Endothelial cell of umbilical vein (primary cell): ENCODE data around the gene ABI3BP. TPM values are rescaled to one million over a fixed set of nuclear protein-coding genes. Genes with fewer than 3 reads are reported as not detected.

Source experiments
- BruUV-seq: library from RNA; stranded (reverse); fragments of 400-500 nt; replicated peaks from 2 replicates; lab custom pipeline; 2021; lab: Mats Ljungman, UMichigan
- CTCF ChIA-PET: fragments of 300-600, 350-600 bp; sonication (Branson Sonifier 250); formaldehyde crosslinking; loops from one replicate; lab custom pipeline; 2021; ENCODE audit warnings: antibody characterized with exemption, inconsistent platforms; lab: Charles Lee
- POLR2A ChIA-PET: fragments of 300-600, 350-600 bp; sonication (Branson Sonifier 250); formaldehyde crosslinking; loops from one replicate; lab custom pipeline; 2021; ENCODE audit warnings: antibody characterized with exemption, inconsistent platforms; lab: Charles Lee
- DNase-seq: peaks from one replicate; pipeline ENCODE4 v3.0.0-alpha.2; 2011; ENCODE audit warnings: low read depth, low spot score
- FAIRE-seq: peaks from 2 replicates; lab custom pipeline; 2011; peaks lifted over from hg19 to GRCh38; lab: Jason Lieb, UNC
- H2AFZ ChIP-seq: 2 replicates; pipeline ENCODE4 v1.6.0; 2012; ENCODE audit warnings: low read depth, low read length, control low read depth, inconsistent platforms
- H3K27ac ChIP-seq: 2 replicates; pipeline ENCODE4 v1.5.1; 2011; ENCODE audit warnings: low read depth, mild to moderate bottlenecking, control low read depth, low read length, moderate library complexity; ENCODE audit not compliant: insufficient read depth
- H3K27me3 ChIP-seq, 2 experiments: 2 replicates each; pipeline versions ENCODE4 v1.6.0 to v1.6.1; 2011; ENCODE audit warnings: low read length in 2 of 2, mixed read lengths in 1 of 2; ENCODE audit not compliant: control insufficient read depth in 2 of 2, insufficient read depth in 2 of 2
- H3K36me3 ChIP-seq, 2 experiments: 2 replicates in 1 of 2; 3 replicates in 1 of 2; pipeline ENCODE4 v1.5.1; 2011; ENCODE audit warnings: low read length in 2 of 2, mild to moderate bottlenecking in 1 of 2, moderate library complexity in 1 of 2; ENCODE audit not compliant: control insufficient read depth in 2 of 2, insufficient read depth in 2 of 2; ENCODE audit errors: extremely low read depth in 1 of 2
- H3K4me1 ChIP-seq: 3 replicates; pipeline ENCODE4 v1.5.1; 2011; ENCODE audit warnings: mild to moderate bottlenecking, low read length; ENCODE audit not compliant: control insufficient read depth, insufficient read depth; ENCODE audit errors: extremely low read depth
- H3K4me2 ChIP-seq: 2 replicates; pipeline ENCODE4 v1.6.1; 2011; ENCODE audit warnings: low read length, control low read depth, mixed read lengths; ENCODE audit not compliant: insufficient read depth
- H3K4me3 ChIP-seq, 3 experiments: fragments of 200-600 bp in 1 of 3; sonication (generic), shearing (Covaris generic) in 1 of 3; replicated peaks in 1 of 3; 2 replicates each; pipeline ENCODE4 v1.5.1; 2011 to 2016; ENCODE audit warnings: control low read depth in 3 of 3, low read length in 3 of 3, mild to moderate bottlenecking in 2 of 3, inconsistent platforms in 1 of 3, low read depth in 1 of 3, moderate library complexity in 1 of 3; ENCODE audit not compliant: insufficient read depth in 1 of 3
- H3K79me2 ChIP-seq: 2 replicates; pipeline ENCODE4 v1.6.0; 2012; ENCODE audit warnings: low read length, inconsistent platforms; ENCODE audit not compliant: control insufficient read depth, insufficient read depth
- H3K9ac ChIP-seq: replicated peaks from 2 replicates; pipeline ENCODE3; 2011; ENCODE audit warnings: low read length, control low read depth; ENCODE audit not compliant: insufficient read depth; ENCODE audit errors: extremely low read depth
- H3K9me1 ChIP-seq: replicated peaks from 3 replicates; pipeline ENCODE4 v1.6.0; 2011; ENCODE audit warnings: mild to moderate bottlenecking, low read length; ENCODE audit not compliant: control insufficient read depth, insufficient read depth; ENCODE audit errors: extremely low read depth
- H3K9me3 ChIP-seq: replicated peaks from 2 replicates; pipeline ENCODE4 v1.5.1; 2012; ENCODE audit warnings: low read length, inconsistent platforms; ENCODE audit not compliant: control insufficient read depth, insufficient read depth
- H4K20me1 ChIP-seq: replicated peaks from 2 replicates; pipeline ENCODE3; 2011; ENCODE audit warnings: mild to moderate bottlenecking, low read length; ENCODE audit not compliant: control insufficient read depth, insufficient read depth; ENCODE audit errors: extremely low read depth
- EZH2 ChIP-seq: IDR thresholded peaks from 2 replicates; pipeline ENCODE4 v1.6.1; 2012; ENCODE audit warnings: borderline replicate concordance, low read depth, mild to moderate bottlenecking, moderate library complexity, low read length, inconsistent platforms; ENCODE audit not compliant: severe bottlenecking
- FOS ChIP-seq: IDR thresholded peaks from 2 replicates; pipeline ENCODE4 v1.6.1; 2011; ENCODE audit warnings: mild to moderate bottlenecking, low read length, moderate library complexity, borderline replicate concordance; ENCODE audit not compliant: insufficient read depth
- GATA2 ChIP-seq: IDR thresholded peaks from 2 replicates; pipeline ENCODE4 v1.7.0; 2011; ENCODE audit warnings: low read depth, mild to moderate bottlenecking, moderate library complexity, mixed read lengths, low read length; ENCODE audit not compliant: insufficient read length, insufficient read depth
- JUN ChIP-seq: IDR thresholded peaks from 2 replicates; pipeline ENCODE4 v1.6.1; 2011; ENCODE audit warnings: borderline replicate concordance, low read depth; ENCODE audit not compliant: insufficient read length, insufficient read depth
- MYC ChIP-seq: IDR thresholded peaks from one replicate; pipeline ENCODE4 v1.6.1; 2011; ENCODE audit warnings: mild to moderate bottlenecking, low read depth, low read length
- POLR2A ChIP-seq: IDR thresholded peaks from 2 replicates; pipeline ENCODE4 v1.6.1; 2012; ENCODE audit warnings: low read depth, mild to moderate bottlenecking, control low read depth, low read length
- POLR2AphosphoS5 ChIP-seq: IDR thresholded peaks from 2 replicates; pipeline ENCODE4 v1.6.1; 2012; ENCODE audit warnings: low read depth, mild to moderate bottlenecking, control low read depth, low read length, moderate library complexity; ENCODE audit not compliant: insufficient read depth
- dilution Hi-C: fragments of 300-500 bp; cut with MboI; formaldehyde crosslinking; loops from one replicate; pipeline ENCODE4 v1.15.0; 2019; ENCODE audit warnings: low sequenced_read_pairs; ENCODE audit not compliant: extremely low pct_ligation_motif_present
- intact Hi-C: fragments of 100-400 bp; cut with micrococcal nuclease; formaldehyde crosslinking; loops from one replicate; pipeline ENCODE4 v1.10.0; 2022
- polyA plus RNA-seq, 4 experiments: library from polyadenylated mRNA; depleted of rRNA in 3 of 4; stranded (reverse) in 3 of 4; unstranded in 1 of 4; fragments of >200 nt; gene quantifications; 2 replicates each; pipeline versions ENCODE4 v1.2.1 to v1.2.3, GENCODE V29; 2011 to 2012; ENCODE audit warnings: missing spikeins in 1 of 4
- total RNA-seq: library from RNA; stranded (reverse); gene quantifications from 2 replicates; pipeline ENCODE4 v1.2.3, GENCODE V29; 2021
- TF ChIP-seq, protein P1 (sequence below): IDR thresholded peaks from 2 replicates; pipeline ENCODE4 v1.6.1; 2011; ENCODE audit not compliant: insufficient read depth, insufficient read length
- TF ChIP-seq, protein P2 (sequence below), 2 donors: IDR thresholded peaks; 1 replicate in 1 of 2; 2 replicates in 1 of 2; pipeline ENCODE4 v1.5.1; 2011; ENCODE audit warnings: low read length in 2 of 2, mild to moderate bottlenecking in 2 of 2, moderate library complexity in 2 of 2, control low read depth in 1 of 2, inconsistent platforms in 1 of 2, low read depth in 1 of 2; ENCODE audit not compliant: insufficient read depth in 1 of 2; ENCODE audit errors: extremely low read depth in 1 of 2

Gene ABI3BP
- total and polyA plus RNA-seq, 2 donors (not counting 3 experiments of a cell fraction or from before 2014, with no cell fraction given), result 78.1 to 106 TPM

DNA sequence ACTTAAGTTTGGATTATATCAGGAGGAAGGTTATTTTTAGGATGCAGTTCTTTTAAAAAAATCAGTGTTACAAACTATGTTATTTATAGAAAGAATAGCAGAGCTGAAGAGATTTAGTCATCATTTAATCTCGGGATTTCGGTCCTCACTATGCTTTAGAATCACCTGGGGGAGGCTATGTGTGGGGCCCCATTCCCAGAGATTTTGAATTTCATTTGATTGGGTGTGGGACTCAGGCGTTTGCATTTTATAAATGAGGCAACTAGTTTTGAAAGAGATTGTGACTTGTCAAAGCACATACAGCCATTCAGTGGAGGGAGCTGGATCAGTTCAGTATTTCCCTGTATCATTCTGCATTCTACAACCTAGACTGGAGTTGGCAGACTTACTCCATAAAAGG lies 247.1 kb downstream of the ABI3BP start:
- Histone ChIP-seq H3K4me3 (no peak overlapping the region), H3K27ac (no peak overlapping the region), H3K9me1 (no peaks in the 10 kb centered on the region), H3K4me1 (no peaks in the 10 kb centered on the region), H3K36me3 (peaks cover 5 to 46% of the 10 kb centered on the region in 2 experiments), H3K79me2 (no peaks in the 10 kb centered on the region), H3K4me2 (no peak overlapping the region), H4K20me1 (peaks cover 3% of the 10 kb centered on the region), H3K9me3 (no peaks in the 10 kb centered on the region), H3K27me3 (no peaks in the 10 kb centered on the region), H3K9ac (no peak overlapping the region), H2AFZ (no peak overlapping the region)
- no peak for FAIRE-seq
- TF ChIP-seq POLR2AphosphoS5 (no peak), MYC (no peak), JUN (no peak), FOS (no peak)
- TF ChIP-seq, protein P1, sequence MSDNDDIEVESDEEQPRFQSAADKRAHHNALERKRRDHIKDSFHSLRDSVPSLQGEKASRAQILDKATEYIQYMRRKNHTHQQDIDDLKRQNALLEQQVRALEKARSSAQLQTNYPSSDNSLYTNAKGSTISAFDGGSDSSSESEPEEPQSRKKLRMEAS, result no peak
- dilution Hi-C loops, result no loop called here
- ChIA-PET POLR2A (no interaction called here), CTCF (interaction anchor here (1.0 to 1.4 kb wide), 2 partner anchors 47 to 284 kb away, joined by 3 to 4 read pairs; no protein-coding TSS in a partner anchor)
- intact Hi-C loops, result loop anchor here (10.0 kb wide), 1 partner anchor 249 kb away; the partner anchor contains the start of gene ABI3BP
- no TSS peak for BruUV-seq
- no peak for DNase-seq

DNA sequence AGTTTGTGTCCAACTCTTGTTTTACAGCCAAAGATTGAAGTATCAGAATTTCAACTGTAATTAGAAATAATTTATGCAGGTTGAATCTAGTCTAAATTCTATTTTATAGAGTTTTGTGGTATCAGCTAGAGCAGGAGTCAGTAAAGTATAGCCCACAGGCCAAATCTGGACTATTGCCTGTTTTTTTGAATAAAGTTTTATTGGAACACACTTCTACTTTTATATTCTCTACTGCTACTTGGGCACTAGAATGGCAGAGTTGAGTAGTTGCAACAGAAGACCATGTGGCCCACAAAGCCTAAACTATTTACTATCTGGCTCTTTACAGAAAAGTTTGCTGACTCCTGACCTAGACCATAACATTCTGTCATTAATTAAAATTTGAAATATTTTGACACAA lies 247.6 kb downstream of the ABI3BP start:
- H3K36me3 ChIP-seq, result peaks cover 5 to 44% of the 10 kb centered on the region in 2 experiments
- CTCF ChIA-PET, result interaction anchor here (1.0 to 1.4 kb wide), 2 partner anchors 47 to 283 kb away, joined by 3 to 4 read pairs; no protein-coding TSS in a partner anchor
- BruUV-seq, result no TSS peak

More for the DNA sequence above, 247.6 kb downstream of the ABI3BP start:
- Histone ChIP-seq H3K4me1 (no peaks in the 10 kb centered on the region), H3K9ac (no peak overlapping the region), H2AFZ (no peak overlapping the region), H3K9me1 (no peaks in the 10 kb centered on the region), H4K20me1 (peaks cover 3% of the 10 kb centered on the region), H3K27ac (no peak overlapping the region), H3K79me2 (no peaks in the 10 kb centered on the region), H3K4me2 (no peak overlapping the region), H3K9me3 (no peaks in the 10 kb centered on the region), H3K4me3 (no peak overlapping the region), H3K27me3 (no peaks in the 10 kb centered on the region)
- TF ChIP-seq, protein P1, result no peak
- no peak for TF ChIP-seq EZH2
- TF ChIP-seq JUN, result no peak
- TF ChIP-seq MYC, result no peak
- TF ChIP-seq FOS, result no peak
- TF ChIP-seq, protein P2, sequence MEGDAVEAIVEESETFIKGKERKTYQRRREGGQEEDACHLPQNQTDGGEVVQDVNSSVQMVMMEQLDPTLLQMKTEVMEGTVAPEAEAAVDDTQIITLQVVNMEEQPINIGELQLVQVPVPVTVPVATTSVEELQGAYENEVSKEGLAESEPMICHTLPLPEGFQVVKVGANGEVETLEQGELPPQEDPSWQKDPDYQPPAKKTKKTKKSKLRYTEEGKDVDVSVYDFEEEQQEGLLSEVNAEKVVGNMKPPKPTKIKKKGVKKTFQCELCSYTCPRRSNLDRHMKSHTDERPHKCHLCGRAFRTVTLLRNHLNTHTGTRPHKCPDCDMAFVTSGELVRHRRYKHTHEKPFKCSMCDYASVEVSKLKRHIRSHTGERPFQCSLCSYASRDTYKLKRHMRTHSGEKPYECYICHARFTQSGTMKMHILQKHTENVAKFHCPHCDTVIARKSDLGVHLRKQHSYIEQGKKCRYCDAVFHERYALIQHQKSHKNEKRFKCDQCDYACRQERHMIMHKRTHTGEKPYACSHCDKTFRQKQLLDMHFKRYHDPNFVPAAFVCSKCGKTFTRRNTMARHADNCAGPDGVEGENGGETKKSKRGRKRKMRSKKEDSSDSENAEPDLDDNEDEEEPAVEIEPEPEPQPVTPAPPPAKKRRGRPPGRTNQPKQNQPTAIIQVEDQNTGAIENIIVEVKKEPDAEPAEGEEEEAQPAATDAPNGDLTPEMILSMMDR (IDR thresholded peaks at IDR 0.05; ENCODE audit: extremely low read depth in 1 of 2, insufficient read depth in 1 of 2, low read depth in 1 of 2, low read length in 2 of 2), result no peak
- no peak for TF ChIP-seq POLR2A
- TF ChIP-seq GATA2, result no peak
- no peak for TF ChIP-seq POLR2AphosphoS5
- dilution Hi-C loops (no loop called here), intact Hi-C loops (loop anchor here (10.0 kb wide), 1 partner anchor 249 kb away; the partner anchor contains the start of gene ABI3BP)
- DNase-seq, result no peak
- POLR2A ChIA-PET, result no interaction called here
- no peak for FAIRE-seq
